Stimulated activated CD4-positive, alpha-beta T cell treated with anti-CD3 and anti-CD28 coated beads, Interleukin-15, amount 100 ng/mL, for 48 hours (primary cell): ENCODE results near the gene SLC4A4.

ENCODE experiments used
- DNase-seq, 2 donors: peaks; one replicate each; pipeline ENCODE4 v3.0.0-alpha.2; 2020; ENCODE audit warnings: low read depth in 2 of 2

SLC4A4 gene

GRCh38 chr4:71470524-71470923 lies 131.7 kb downstream of the SLC4A4 start:
- no peak for DNase-seq

- DNase-seq, result no peak
These were observed 134.1 kb downstream of the SLC4A4 start for GRCh38 chr4:71472946-71473345.

DNA sequence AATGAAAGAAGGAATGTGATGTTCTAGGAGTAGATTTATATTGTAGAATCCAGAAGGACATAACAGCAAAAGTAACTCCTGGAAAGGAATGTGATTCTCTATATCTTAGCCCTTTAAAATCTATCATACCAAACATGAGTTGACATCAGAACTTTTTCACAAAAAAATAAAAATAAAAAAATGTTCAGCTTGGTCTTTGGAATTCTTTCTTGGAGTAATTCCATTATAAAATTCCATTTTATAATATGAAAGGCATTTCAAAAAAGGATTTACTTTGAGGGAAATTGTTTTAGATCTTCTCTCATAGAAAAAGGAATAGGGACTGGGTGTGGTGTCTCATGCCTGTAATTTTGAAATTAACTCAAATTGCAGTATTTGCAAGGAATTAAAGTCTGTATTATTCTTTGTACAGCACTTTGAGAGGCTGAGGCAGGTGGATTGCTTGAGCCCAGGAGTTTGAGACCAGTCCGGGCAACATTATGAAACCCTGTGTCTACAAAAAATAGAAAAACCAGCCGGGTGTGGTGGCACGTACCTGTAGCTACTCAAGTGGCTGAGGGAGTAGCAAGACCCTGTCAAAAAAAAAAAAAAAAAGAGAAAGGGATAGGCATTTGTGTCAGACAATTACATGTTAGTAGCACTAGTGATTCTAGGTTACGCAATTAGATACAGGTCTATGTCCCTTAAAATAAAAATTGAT lies 134.9 kb downstream of the SLC4A4 start:
- DNase-seq, result no peak

GRCh38 chr4:71474731-71475130 lies 135.9 kb downstream of the SLC4A4 start:
- DNase-seq, result no peak

DNA sequence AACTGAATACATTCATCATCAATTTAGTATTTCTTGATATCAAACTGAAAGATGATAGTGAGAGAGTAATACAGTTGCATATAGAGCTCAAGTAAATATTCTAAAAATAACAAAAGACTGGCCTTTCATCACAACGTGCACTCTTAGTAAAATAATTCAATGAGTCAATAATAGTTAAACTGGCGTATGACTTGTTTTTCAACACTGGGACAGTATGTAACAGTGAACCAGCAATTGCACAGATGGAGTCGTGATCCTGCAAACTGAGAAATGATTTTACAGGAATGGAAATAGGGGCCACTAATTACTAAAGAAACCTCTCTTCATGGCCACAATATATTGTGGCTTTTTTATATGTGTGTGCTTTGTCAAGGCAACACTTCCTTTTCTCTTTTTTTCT lies 137.4 kb downstream of the SLC4A4 start:
- DNase-seq, result no peak

GRCh38 chr4:71486550-71487343 lies 147.9 kb downstream of the SLC4A4 start:
- DNase-seq, result no peak

DNA sequence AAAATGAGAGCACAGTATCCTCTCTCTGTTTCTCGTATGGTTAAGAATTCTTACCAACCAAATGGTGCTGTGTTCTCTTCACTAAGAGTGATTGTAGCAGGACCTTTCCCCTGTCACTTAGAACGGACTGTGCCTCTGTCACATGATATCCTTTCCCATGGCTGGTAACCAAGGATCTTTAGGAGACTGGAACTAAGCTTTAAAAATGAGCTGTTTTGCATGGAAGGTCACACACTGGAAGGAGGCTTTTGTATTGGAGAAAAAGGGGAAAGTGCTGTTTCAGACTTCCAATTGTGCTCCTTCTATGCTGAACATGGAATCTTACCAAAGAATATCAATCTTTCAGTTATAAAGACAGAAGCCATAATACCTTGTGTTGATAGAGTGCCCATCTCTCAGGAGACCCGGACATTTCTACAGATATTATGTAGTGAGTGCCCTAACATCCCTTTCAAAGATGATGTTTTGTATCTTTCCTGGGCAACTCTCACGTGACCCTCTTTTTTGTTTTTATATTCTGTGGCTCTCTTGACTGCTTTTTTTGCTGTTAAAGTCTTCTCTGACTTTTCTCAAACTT lies 148.6 kb downstream of the SLC4A4 start:
- DNase-seq, result no peak

DNA sequence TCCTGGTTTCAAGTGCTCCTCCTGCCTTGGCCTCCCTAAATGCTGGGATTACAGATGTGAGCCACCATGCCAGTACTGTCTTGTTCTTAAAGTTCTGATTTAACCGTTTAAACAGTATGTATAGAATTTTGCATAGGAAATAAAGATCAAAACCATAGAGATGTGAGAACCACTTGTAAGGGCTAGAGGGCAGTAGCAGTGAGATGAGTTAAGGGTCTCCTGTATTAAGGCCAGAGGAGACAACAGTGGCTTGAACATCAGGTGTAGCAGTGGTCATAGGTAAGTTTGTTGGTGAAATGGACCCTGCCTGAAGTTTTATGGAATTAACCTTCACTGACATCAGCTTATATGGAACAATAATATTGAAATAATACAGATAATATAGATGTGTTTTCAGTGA lies 155.7 kb downstream of the SLC4A4 start:
- DNase-seq, result no peak

GRCh38 chr4:71495454-71495853 lies 156.6 kb downstream of the SLC4A4 start:
- no peak for DNase-seq

- no peak for DNase-seq
These were observed 158.3 kb downstream of the SLC4A4 start for GRCh38 chr4:71497078-71497477.

- no peak for DNase-seq
These were observed 159.2 kb downstream of the SLC4A4 start for GRCh38 chr4:71498002-71498401.

GRCh38 chr4:71498625-71499024 lies 159.8 kb downstream of the SLC4A4 start:
- DNase-seq, result no peak

DNA sequence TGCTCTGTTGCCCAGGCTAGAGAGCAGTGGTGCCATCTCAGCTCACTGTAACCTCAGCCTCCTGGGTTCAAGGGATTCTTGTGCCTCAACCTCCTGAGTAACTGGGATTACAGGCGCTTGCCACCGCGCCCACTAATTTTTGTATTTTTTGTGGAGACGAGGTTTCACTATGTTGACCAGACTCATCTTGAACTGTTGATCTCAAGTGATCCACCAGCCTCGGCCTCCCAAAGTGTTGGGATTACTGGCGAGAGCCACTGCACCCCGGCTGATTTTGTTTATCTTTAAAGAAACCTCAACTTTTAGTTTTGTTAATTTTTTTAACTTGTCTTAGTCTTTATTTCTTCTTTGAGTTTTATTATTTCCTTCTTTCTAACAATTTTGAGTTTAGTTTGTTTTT lies 163.2 kb downstream of the SLC4A4 start:
- no peak for DNase-seq

- no peak for DNase-seq
These were observed 179.6 kb downstream of the SLC4A4 start for GRCh38 chr4:71518283-71518989.

DNA sequence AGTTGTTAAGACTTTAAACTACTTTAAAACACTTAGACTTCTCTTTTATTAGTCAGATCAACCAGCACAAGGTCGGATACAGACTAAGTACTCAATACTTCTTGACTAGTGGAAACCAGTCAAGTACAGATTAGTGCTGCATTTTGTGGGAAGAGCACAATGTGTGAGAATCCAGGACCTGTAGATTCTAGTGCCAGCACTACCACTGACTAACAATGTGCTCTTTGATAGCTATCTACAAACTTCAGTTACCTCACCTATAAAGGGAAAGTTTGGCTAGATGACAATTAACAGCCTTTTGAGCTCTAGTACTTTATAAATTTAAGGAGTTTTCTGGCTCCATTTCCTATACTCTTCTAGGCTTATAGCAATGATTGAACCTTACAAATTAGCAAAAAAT lies 181.5 kb downstream of the SLC4A4 start:
- DNase-seq, result no peak

DNA sequence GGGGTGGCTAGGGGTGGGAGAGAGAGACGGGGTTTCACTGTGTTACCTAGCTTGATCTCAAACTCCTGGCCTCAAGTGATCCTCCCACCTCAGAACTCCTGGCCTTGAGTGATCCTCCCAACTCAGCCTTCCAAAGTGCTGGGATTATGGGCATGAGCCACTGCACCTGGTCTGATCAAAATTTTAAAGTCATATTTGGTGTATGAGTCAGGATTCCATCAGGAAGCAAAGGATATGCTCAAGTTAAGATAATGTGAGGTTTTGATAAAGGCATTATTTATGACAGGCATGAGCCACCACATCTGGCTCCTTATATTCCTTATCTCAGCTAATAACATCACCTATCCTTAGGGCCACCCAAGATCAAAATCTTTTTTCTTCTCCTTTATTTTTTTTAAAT lies 182.0 kb downstream of the SLC4A4 start:
- no peak for DNase-seq

DNA sequence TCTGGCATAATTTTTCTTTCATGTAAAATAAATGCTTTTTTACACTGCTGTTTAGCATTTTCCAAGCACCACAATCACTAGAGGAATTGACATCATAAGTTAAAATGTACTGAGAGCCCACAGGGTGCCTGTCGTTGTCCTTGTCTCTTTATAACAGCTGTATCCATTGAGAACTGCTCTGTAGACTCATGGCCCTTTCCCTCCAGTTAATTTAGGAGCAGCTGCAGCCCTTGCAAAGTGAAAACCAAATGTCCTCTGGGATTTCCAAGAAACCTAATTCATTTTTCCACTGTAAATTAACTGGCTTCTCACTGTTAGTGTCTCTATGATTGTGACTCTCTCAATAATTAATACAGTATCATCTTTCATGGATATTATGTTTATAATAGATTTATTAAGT lies 185.9 kb downstream of the SLC4A4 start:
- no peak for DNase-seq

DNA sequence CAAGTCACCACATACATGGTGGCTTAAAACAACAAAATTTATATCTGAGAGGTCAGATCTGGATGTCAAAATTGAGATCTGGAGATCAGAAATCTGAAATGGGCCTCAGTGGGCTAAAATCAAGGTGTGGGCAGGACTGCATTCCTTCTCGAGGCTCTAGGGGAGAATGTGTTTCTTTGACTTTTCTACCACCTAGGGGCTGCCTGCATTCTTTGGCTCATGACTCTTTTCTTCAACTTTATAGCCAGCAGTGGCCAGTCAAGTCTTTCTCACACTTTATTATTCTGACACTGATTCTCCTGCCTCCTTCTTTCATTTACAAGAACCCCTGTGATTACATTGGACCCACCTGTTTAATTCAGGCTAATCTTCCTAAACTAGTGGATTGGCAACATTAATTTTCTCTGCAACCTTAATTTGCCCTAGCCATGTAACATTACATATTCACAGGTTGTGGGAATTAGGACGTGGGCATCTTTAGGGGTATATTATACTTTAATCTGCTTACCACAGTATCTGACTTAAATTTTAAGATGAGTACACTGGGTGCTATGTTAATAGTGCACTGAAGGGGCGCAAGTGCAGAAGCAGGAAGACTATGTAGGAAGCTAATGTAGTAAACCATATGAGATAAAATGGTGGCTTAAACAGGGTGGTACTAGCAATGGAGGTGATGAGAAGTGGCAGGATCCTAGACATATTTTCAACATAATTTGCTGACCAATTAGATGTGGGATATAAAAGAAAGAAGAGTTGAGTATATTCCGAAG lies 188.0 kb downstream of the SLC4A4 start:
- DNase-seq, result no peak

- no peak for DNase-seq
These were observed 193.6 kb downstream of the SLC4A4 start for GRCh38 chr4:71532407-71532806.

DNA sequence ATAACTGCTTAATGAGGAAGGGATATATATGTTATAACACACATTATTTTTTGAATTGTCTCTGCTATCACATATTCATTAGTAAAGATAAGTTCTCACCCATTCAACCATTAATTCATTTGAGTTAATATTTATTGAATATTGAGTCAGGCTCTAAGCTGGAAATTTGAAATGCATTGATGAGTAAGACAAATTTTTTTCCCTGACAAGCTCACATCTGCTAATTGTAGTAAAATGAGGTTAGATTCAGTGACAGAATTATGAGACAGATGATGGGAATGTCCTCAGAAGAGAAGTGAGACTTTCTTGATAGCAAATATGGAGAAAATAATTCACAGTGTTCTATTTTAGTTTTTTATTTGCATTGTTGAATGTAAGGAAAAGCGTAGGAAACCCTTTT lies 194.3 kb downstream of the SLC4A4 start:
- DNase-seq, result no peak

DNA sequence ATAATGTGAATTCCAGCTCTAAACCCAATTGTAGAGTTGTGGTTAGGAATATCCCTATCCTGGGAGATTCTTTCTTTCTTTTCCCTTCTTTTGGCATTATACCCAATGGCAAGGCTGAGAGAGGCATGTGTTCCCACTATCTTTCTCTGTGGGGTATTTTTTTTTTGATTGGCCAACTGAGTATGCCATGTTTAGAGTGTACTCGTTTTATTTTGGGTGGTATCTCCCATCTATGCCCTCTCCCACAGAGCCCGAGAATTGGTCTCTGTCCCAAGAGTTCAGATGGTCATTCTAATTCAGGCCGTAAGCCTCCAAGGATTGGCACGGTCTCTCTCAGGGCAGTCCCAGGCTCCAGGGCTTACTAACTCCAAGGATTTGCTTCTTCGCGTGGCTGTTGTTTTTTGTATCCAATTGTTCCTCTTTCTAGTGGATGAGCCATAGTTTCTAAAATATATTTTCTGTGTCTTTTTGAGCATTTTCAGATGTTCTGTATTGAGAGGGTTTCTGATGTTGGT lies 198.8 kb downstream of the SLC4A4 start:
- no peak for DNase-seq
